ENCODE results near the gene TEX26.

The TEX26 gene

GRCh38 chr13:30932481-30933353 lies at the start of gene TEX26:
TEX26 (plus strand) TSS chr13:30932656; CDS start chr13:30932716, 60 bp downstream.
- H3K4me2 ChIP-seq (ENCODE audit: low read depth, low read length), result no peak within 1 kb of the TSS
- no peak within 1 kb of the TSS for H3K27ac ChIP-seq (ENCODE audit: low read length)
- no peaks in the 10 kb centered on the region for H3K4me1 ChIP-seq (ENCODE audit: low read length)
- no peaks in the 10 kb centered on the region for H3K36me3 ChIP-seq (replicated peaks; ENCODE audit: insufficient read depth, low read length)
- no peaks in the 10 kb centered on the region for H3F3A ChIP-seq (ENCODE audit: insufficient read depth, low read length)
- no peaks in the 10 kb centered on the region for H3K27me3 ChIP-seq (replicated peaks; ENCODE audit: insufficient read depth, low read length)
- no peaks in the 10 kb centered on the region for H3K79me2 ChIP-seq (ENCODE audit: low read length)
- no peaks in the 10 kb centered on the region for H3K9me3 ChIP-seq (replicated peaks; ENCODE audit: insufficient read depth, low read length)
- no peak for TF ChIP-seq CTCF (IDR thresholded peaks at IDR 0.05; ENCODE audit: low read length)
- no peak for TF ChIP-seq EZH2 (optimal IDR thresholded peaks at IDR 0.05; ENCODE audit: low read depth, low read length)
- H2AFZ ChIP-seq (ENCODE audit: low read length), result no peak within 1 kb of the TSS
- no peak within 1 kb of the TSS for H3K9ac ChIP-seq (ENCODE audit: low read length)
- DNase-seq, result no peak
- no peaks in the 10 kb centered on the region for H4K20me1 ChIP-seq (ENCODE audit: insufficient read depth, low read length)
- H3K9me2 ChIP-seq (replicated peaks; ENCODE audit: insufficient read depth, low read length), result no peaks in the 10 kb centered on the region
- H3K4me3 ChIP-seq (ENCODE audit: low read length), result no peak within 1 kb of the TSS

GRCh38 chr13:30882996-30883766 lies 49.3 kb upstream of the TEX26 start:
- H3K9me3 ChIP-seq (replicated peaks; ENCODE audit: insufficient read depth, low read length), result no peaks in the 10 kb centered on the region
- H3K27ac ChIP-seq (ENCODE audit: low read length), result no peak overlapping the region
- H3K27me3 ChIP-seq (replicated peaks; ENCODE audit: insufficient read depth, low read length), result no peaks in the 10 kb centered on the region
- DNase-seq, result no peak
- no peak overlapping the region for H3K4me2 ChIP-seq (ENCODE audit: low read depth, low read length)
- no peaks in the 10 kb centered on the region for H3F3A ChIP-seq (ENCODE audit: insufficient read depth, low read length)
- H4K20me1 ChIP-seq (ENCODE audit: insufficient read depth, low read length), result no peaks in the 10 kb centered on the region
- no peaks in the 10 kb centered on the region for H3K36me3 ChIP-seq (replicated peaks; ENCODE audit: insufficient read depth, low read length)
- H3K4me1 ChIP-seq (ENCODE audit: low read length), result no peaks in the 10 kb centered on the region
- TF ChIP-seq EZH2 (optimal IDR thresholded peaks at IDR 0.05; ENCODE audit: low read depth, low read length), result no peak
- TF ChIP-seq CTCF (IDR thresholded peaks at IDR 0.05; ENCODE audit: low read length), result no peak
- TF ChIP-seq EZH2phosphoT487 (IDR thresholded peaks at IDR 0.05; ENCODE audit: low read length), result no peak
- H3K79me2 ChIP-seq (ENCODE audit: low read length), result no peaks in the 10 kb centered on the region
- no peaks in the 10 kb centered on the region for H3K9me2 ChIP-seq (replicated peaks; ENCODE audit: insufficient read depth, low read length)
- no peak overlapping the region for H3K4me3 ChIP-seq (ENCODE audit: low read length)
- H2AFZ ChIP-seq (ENCODE audit: low read length), result no peak overlapping the region
- no peak overlapping the region for H3K9ac ChIP-seq (ENCODE audit: low read length)

GRCh38 chr13:30884543-30884942 lies 47.9 kb upstream of the TEX26 start:
- H3K36me3 ChIP-seq (replicated peaks; ENCODE audit: insufficient read depth, low read length), result no peaks in the 10 kb centered on the region
- H4K20me1 ChIP-seq (ENCODE audit: insufficient read depth, low read length), result no peaks in the 10 kb centered on the region
- no peak for DNase-seq
- no peaks in the 10 kb centered on the region for H3F3A ChIP-seq (ENCODE audit: insufficient read depth, low read length)
- H3K27me3 ChIP-seq (replicated peaks; ENCODE audit: insufficient read depth, low read length), result no peaks in the 10 kb centered on the region
- no peaks in the 10 kb centered on the region for H3K79me2 ChIP-seq (ENCODE audit: low read length)
- no peaks in the 10 kb centered on the region for H3K4me1 ChIP-seq (ENCODE audit: low read length)
- no peak overlapping the region for H3K4me3 ChIP-seq (ENCODE audit: low read length)
- H3K27ac ChIP-seq (ENCODE audit: low read length), result no peak overlapping the region
- no peak overlapping the region for H3K9ac ChIP-seq (ENCODE audit: low read length)
- no peaks in the 10 kb centered on the region for H3K9me2 ChIP-seq (replicated peaks; ENCODE audit: insufficient read depth, low read length)
- TF ChIP-seq EZH2phosphoT487 (IDR thresholded peaks at IDR 0.05; ENCODE audit: low read length) (no peak), CTCF (IDR thresholded peaks at IDR 0.05; ENCODE audit: low read length) (no peak), EZH2 (optimal IDR thresholded peaks at IDR 0.05; ENCODE audit: low read depth, low read length) (no peak)
- H3K4me2 ChIP-seq (ENCODE audit: low read depth, low read length), result no peak overlapping the region
- no peak overlapping the region for H2AFZ ChIP-seq (ENCODE audit: low read length)
- H3K9me3 ChIP-seq (replicated peaks; ENCODE audit: insufficient read depth, low read length), result no peaks in the 10 kb centered on the region

All from MM.1S (cell line).